HuH-7.5 (cell line): ENCODE results near the gene SLCO4A1.

Experiments used
- DNase-seq: peaks from one replicate; pipeline ENCODE4 v3.0.0; 2011; ENCODE audit warnings: low spot score

SLCO4A1 gene

GRCh38 chr20:62686869-62687830, 44.8 kb downstream of the SLCO4A1 start:
- no peak for DNase-seq

GRCh38 chr20:62688083-62688482, 45.8 kb downstream of the SLCO4A1 start:
- no peak for DNase-seq

GRCh38 chr20:62688855-62689460, 46.7 kb downstream of the SLCO4A1 start:
- DNase-seq, result no peak

GRCh38 chr20:62689861-62690260, 47.6 kb downstream of the SLCO4A1 start:
- no peak for DNase-seq

GRCh38 chr20:62690261-62690820, 48.0 kb downstream of the SLCO4A1 start:
- DNase-seq, result no peak

GRCh38 chr20:62691487-62691886, 49.2 kb downstream of the SLCO4A1 start:
- no peak for DNase-seq

GRCh38 chr20:62692176-62692575, 49.9 kb downstream of the SLCO4A1 start:
- no peak for DNase-seq

GRCh38 chr20:62692801-62693523, 50.7 kb downstream of the SLCO4A1 start:
- DNase-seq, result no peak

- no peak for DNase-seq
Observed at GRCh38 chr20:62693524-62693922, 51.2 kb downstream of the SLCO4A1 start.

GRCh38 chr20:62694106-62694505, 51.8 kb downstream of the SLCO4A1 start:
- no peak for DNase-seq

- DNase-seq, result no peak
Observed at GRCh38 chr20:62694868-62695267, 52.6 kb downstream of the SLCO4A1 start.

- no peak for DNase-seq
Observed at GRCh38 chr20:62695448-62696414, 53.4 kb downstream of the SLCO4A1 start.

- no peak for DNase-seq
Observed at GRCh38 chr20:62696434-62696957, 54.2 kb downstream of the SLCO4A1 start.

GRCh38 chr20:62696989-62697388, 54.7 kb downstream of the SLCO4A1 start:
- no peak for DNase-seq

- DNase-seq, result no peak
Observed at GRCh38 chr20:62697468-62697912, 55.2 kb downstream of the SLCO4A1 start.

GRCh38 chr20:62698231-62698630, 55.9 kb downstream of the SLCO4A1 start:
- DNase-seq, result no peak

- DNase-seq, result no peak
Observed at GRCh38 chr20:62699296-62699695, 57.0 kb downstream of the SLCO4A1 start.

GRCh38 chr20:62699741-62700140, 57.4 kb downstream of the SLCO4A1 start:
- DNase-seq, result no peak

GRCh38 chr20:62700261-62700930, 58.1 kb downstream of the SLCO4A1 start:
- DNase-seq, result no peak
